Measurements from ENCODE around the gene PDSS2.

PDSS2 gene

GRCh38 chr6:107217248-107217647 is 242.1 kb downstream of the PDSS2 start:
- TF ChIP-seq, protein P1, sequence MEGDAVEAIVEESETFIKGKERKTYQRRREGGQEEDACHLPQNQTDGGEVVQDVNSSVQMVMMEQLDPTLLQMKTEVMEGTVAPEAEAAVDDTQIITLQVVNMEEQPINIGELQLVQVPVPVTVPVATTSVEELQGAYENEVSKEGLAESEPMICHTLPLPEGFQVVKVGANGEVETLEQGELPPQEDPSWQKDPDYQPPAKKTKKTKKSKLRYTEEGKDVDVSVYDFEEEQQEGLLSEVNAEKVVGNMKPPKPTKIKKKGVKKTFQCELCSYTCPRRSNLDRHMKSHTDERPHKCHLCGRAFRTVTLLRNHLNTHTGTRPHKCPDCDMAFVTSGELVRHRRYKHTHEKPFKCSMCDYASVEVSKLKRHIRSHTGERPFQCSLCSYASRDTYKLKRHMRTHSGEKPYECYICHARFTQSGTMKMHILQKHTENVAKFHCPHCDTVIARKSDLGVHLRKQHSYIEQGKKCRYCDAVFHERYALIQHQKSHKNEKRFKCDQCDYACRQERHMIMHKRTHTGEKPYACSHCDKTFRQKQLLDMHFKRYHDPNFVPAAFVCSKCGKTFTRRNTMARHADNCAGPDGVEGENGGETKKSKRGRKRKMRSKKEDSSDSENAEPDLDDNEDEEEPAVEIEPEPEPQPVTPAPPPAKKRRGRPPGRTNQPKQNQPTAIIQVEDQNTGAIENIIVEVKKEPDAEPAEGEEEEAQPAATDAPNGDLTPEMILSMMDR (IDR thresholded peaks at IDR 0.05; ENCODE audit: control extremely low read depth, extremely low read depth, low read depth, missing control alignments), result no peak
- CTCF ChIA-PET, result interaction anchor here (1.4 to 1.5 kb wide), 2 partner anchors 29 to 631 kb away, joined by 3 to 4 read pairs; no protein-coding TSS in a partner anchor
- DNase-seq (ENCODE audit: extremely low spot score), result no peak
- POLR2A ChIA-PET, result no interaction called here

- CTCF ChIA-PET, result interaction anchor here (1.4 to 1.7 kb wide), 3 partner anchors 7 to 632 kb away, joined by 3 to 5 read pairs (median 4); no protein-coding TSS in a partner anchor
- no peak for DNase-seq (ENCODE audit: extremely low spot score)
- TF ChIP-seq, protein P1 (IDR thresholded peaks at IDR 0.05; ENCODE audit: control extremely low read depth, extremely low read depth, low read depth, missing control alignments), result no peak
- POLR2A ChIA-PET, result no interaction called here
Observed at GRCh38 chr6:107216197-107216933, 243.0 kb downstream of the PDSS2 start.

- no peak for DNase-seq (ENCODE audit: extremely low spot score)
- TF ChIP-seq, protein P1 (IDR thresholded peaks at IDR 0.05; ENCODE audit: control extremely low read depth, extremely low read depth, low read depth, missing control alignments), result no peak
- ChIA-PET CTCF (interaction anchor here (1.0 to 1.7 kb wide), 2 partner anchors 8 to 20 kb away, joined by 3 to 5 read pairs; no protein-coding TSS in a partner anchor), POLR2A (no interaction called here)
Observed at GRCh38 chr6:107215334-107215733, 244.0 kb downstream of the PDSS2 start.

GRCh38 chr6:107214655-107215054 is 244.7 kb downstream of the PDSS2 start:
- ChIA-PET CTCF (interaction anchor here (1.7 kb wide), 1 partner anchor 9 kb away, joined by 5 read pairs; no protein-coding TSS in a partner anchor), POLR2A (no interaction called here)
- DNase-seq (ENCODE audit: extremely low spot score), result no peak
- TF ChIP-seq, protein P1 (IDR thresholded peaks at IDR 0.05; ENCODE audit: control extremely low read depth, extremely low read depth, low read depth, missing control alignments), result no peak

DNA sequence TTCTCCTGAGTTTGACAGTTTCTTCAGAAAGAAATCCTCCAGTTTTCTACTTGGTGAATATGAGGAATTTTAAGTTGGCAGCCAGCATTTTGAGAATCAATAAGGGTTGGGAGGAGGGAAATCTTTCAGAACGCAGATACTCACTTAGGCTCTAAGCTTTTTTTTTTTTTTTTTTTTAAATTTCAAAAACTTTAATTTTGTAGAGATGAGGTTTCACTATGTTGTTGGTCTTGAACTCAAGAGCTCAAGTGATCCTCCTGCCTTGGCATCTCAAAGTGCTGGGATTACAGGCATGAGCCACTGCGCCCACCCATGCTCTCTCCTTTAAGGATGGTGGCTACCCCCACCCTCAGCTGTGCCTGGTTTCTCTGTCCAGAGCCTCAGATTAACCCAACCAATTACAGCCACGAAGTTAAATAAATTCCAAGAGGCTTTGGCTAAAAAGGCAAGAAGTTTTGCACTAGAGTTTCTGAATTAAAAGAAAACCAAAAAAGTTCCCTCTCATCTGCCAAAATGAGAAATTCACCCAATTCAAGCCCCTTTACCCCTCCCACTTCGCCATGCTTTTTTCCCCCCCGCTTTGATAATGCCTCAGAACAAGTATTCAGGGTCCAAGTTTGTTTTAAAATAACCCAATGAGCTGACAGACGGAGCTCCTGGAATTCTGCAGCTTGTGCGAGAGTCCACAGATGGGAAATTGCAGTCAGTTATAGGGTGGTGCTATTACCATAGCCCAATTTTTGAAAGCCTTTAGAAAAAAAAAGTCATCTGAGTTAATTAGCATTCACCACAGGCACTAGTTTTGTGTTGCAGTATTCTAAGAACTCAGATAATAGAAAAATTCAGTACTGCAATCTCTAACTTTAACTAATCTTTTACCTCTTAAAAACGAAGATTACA is 249.7 kb downstream of the PDSS2 start:
- POLR2A ChIA-PET, result no interaction called here
- DNase-seq (ENCODE audit: extremely low spot score), result no peak
- CTCF ChIA-PET, result interaction anchor here (1.4 to 2.3 kb wide), 4 partner anchors 10 to 131 kb away, joined by 3 to 9 read pairs (median 4); no protein-coding TSS in a partner anchor
- TF ChIP-seq, protein P1 (IDR thresholded peaks at IDR 0.05; ENCODE audit: control extremely low read depth, extremely low read depth, low read depth, missing control alignments), result no peak

DNA sequence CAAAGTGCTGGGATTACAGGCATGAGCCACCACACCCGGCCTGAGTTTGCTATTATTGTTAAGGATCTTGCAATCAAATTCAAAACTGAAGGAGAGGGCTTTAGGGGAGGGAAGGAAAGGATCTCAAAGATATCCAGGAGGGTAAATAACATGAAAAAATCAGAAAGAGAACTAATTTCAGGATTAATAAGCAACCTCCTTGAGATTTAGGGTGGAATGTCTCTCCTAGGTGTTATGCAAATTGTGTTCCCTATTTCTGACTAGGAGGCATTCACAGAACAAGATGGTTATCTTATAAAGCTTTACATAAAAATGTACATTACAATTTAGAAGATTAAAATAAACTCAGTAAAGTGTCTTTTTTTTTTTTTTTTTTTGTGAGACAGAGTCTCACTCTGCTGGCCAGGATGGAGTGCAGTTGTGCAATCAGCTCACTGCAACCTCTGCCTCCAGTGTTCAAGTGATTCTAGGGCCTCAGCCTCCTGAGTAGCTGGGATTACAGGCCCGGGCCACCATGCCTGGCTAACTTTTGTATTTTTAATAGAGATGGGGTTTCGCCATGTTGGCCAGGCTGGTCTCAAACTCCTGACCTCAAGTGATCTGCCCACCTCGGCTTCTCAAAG is 252.0 kb downstream of the PDSS2 start:
- no peak for DNase-seq (ENCODE audit: extremely low spot score)
- POLR2A ChIA-PET, result no interaction called here
- TF ChIP-seq, protein P1 (IDR thresholded peaks at IDR 0.05; ENCODE audit: control extremely low read depth, extremely low read depth, low read depth, missing control alignments), result no peak
- CTCF ChIA-PET, result interaction anchor here (0.6 to 0.8 kb wide), 2 partner anchors 19 to 252 kb away, joined by 3 read pairs; partner anchors contain the start of gene PDSS2

Measured in GM10248 (cell line).